Hair follicular keratinocyte (primary cell): ENCODE measurements around the gene NDC80. TPM values are rescaled to one million over a fixed set of nuclear protein-coding genes. Genes with fewer than 3 reads are reported as not detected.

Experiments
- total RNA-seq: library from RNA; depleted of rRNA; stranded (reverse); fragments of >200 nt; gene quantifications from 2 replicates; pipeline ENCODE4 v1.2.3, GENCODE V29; 2015

NDC80 gene
- total RNA-seq = 9.5 and 28.4 TPM in 2 replicates

GRCh38 chr18:2571200-2572170 lies at the start of gene NDC80, which contains the start of gene METTL4:
TSS of gene NDC80 (plus strand) at chr18:2571557. CDS start at chr18:2572986, 1,429 bp downstream.
TSS of gene METTL4 (minus strand) at chr18:2571505. CDS start at chr18:2567216, 4,289 bp downstream.

GRCh38 chr18:2655178-2655953 lies 84.0 kb downstream of the NDC80 start, which contains the start of gene SMCHD1:
TSS of gene SMCHD1 (plus strand) at chr18:2655726. CDS start at chr18:2656076, 350 bp downstream.

Other genes with a start within 250 kb of the NDC80 start
- gene METTL4, start 52 bp upstream of the NDC80 start, total RNA-seq = 5.0 TPM in 2 replicates
- gene SMCHD1, start 84.2 kb downstream of the NDC80 start, total RNA-seq = 15.8 and 17.3 TPM in 2 replicates